HG03571 (cell line): Measurements from ENCODE around the gene OR2H1.

Experiments used
- ATAC-seq: cut with Tn5 transposase; IDR thresholded peaks from one replicate; pipeline ENCODE4 v1.9.1; 2021; ENCODE audit not compliant: unreplicated experiment

The OR2H1 gene

DNA sequence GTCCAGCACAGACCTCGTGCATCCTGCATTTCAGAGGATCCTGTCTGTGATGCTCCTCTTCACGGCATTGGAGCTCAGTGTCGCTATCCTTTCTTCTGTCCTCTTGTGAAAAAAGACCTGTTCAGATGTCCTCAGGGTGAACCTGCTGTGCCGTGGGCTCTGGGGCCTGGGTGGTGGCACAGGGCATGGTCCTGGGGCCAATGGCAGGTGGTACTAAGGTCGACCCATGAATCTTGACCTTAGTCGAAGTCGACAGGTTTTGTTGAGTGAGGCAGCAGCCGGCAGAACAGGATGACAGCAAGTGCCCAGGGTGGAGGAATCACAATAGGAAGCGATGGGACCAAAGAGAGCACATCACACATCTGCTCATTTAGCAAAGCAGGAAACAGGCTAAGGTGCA, 52.8 kb downstream of the OR2H1 start:
- ATAC-seq = no peak

DNA sequence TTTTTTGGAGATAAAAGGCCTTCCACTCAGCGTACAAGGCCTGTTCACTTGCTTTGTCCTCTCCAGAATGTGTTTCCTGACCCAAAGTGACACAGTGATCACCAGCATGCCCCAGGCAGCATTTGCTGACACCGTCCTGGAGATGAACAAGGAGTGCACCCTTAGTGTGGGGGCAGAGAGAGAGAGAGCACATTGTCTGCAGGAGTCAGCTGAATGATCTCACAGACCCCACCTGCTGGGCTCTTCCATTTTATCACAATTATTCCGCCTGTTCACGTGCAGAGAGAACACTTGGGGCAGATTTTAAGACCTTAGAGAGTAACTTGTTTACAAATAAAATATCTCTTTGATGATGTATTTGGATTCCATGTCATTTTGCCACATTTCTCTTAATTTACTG, 53.2 kb downstream of the OR2H1 start:
- no peak for ATAC-seq

DNA sequence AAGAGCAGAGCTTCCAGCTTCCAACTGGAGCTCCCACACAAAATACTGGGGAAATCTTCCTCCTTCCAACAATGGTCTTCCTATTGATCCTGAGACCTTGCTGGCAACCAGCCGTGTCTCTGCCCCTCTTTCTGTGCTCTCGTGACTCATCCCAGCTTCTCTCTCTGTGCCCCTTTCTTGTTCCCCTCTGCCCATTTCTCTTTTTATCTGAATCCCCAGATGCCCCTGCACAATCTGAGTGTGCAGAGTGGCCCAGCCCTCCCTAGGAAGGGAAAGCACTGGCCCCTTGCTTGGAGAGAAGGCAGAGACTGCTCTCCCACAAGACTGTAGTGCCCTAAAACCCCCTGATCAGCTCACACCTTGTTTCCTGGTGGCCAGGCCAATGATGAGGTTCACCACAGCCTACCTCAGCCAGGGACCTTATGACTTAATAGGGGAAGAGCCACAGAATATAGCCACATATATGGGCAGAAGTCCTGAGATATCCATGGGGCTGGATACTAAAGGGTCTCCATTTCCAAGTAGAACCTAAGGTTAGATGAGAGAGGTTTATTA, 53.9 kb downstream of the OR2H1 start:
- no peak for ATAC-seq
